SK-N-SH (cell line): Measurements from ENCODE around the gene POTEB3. TPM values are rescaled to one million over a fixed set of nuclear protein-coding genes. Genes with fewer than 3 reads are reported as not detected.
"Not testable (repeated sequence)": the region's sequence is repeated elsewhere in the genome, so short reads cannot be mapped to it uniquely, and the experiment has no call there.

ENCODE experiments used
- CTCF ChIA-PET: fragments of 300-600, 350-600 bp; formaldehyde crosslinking; extraction: SDS; loops from one replicate; lab custom pipeline; 2021; lab: Yijun Ruan, JAX
- POLR2A ChIA-PET: fragments of 350-600 bp; sonication (Branson Sonifier 250); formaldehyde crosslinking; extraction: SDS; loops from one replicate; lab custom pipeline; 2020; ENCODE audit warnings: antibody characterized with exemption, inconsistent platforms; lab: Yijun Ruan, JAX
- DNase-seq: peaks from one replicate; pipeline ENCODE4 v3.0.0; 2012
- H2AFZ ChIP-seq: fragments of 200-600 bp; sonication (generic); 2 replicates; pipeline ENCODE4 v1.8.1; 2016; ENCODE audit warnings: antibody characterized with exemption, mild to moderate bottlenecking, low read depth
- H3F3A ChIP-seq: fragments of 200-600 bp; sonication (generic); replicated peaks from 2 replicates; pipeline ENCODE3; 2016; ENCODE audit warnings: antibody characterized with exemption, mild to moderate bottlenecking; ENCODE audit not compliant: insufficient read depth
- H3K27ac ChIP-seq, 2 experiments: fragments of 200-500 bp in 1 of 2; fragments of 200-600 bp in 1 of 2; sonication (Bioruptor generic) in 1 of 2; sonication (generic), shearing (Covaris generic) in 1 of 2; 2 replicates each; pipeline versions ENCODE4 v1.5.1 to v1.6.1; 2014 to 2016; ENCODE audit warnings: low read depth in 2 of 2, inconsistent platforms in 1 of 2, low read length in 1 of 2, mild to moderate bottlenecking in 1 of 2, mixed read lengths in 1 of 2
- H3K27me3 ChIP-seq: fragments of 200-600 bp; sonication (generic), shearing (Covaris generic); 2 replicates; pipeline ENCODE4 v1.6.1; 2016; ENCODE audit warnings: mixed run types; ENCODE audit not compliant: insufficient read depth
- H3K36me3 ChIP-seq, 2 experiments: fragments of 200-500 bp in 1 of 2; fragments of 200-600 bp in 1 of 2; sonication (Bioruptor generic) in 1 of 2; sonication (generic) in 1 of 2; replicated peaks in 1 of 2; 2 replicates each; pipeline versions ENCODE3 to v1.5.1; 2014 to 2016; ENCODE audit warnings: low read length in 1 of 2, mild to moderate bottlenecking in 1 of 2; ENCODE audit not compliant: insufficient read depth in 2 of 2, control insufficient read depth in 1 of 2
- H3K4me1 ChIP-seq, 2 experiments: fragments of 200-500 bp in 1 of 2; fragments of 200-600 bp in 1 of 2; sonication (Bioruptor generic) in 1 of 2; sonication (generic), shearing (Covaris generic) in 1 of 2; 2 replicates each; pipeline versions ENCODE4 v1.5.1 to v1.6.1; 2014 to 2016; ENCODE audit warnings: low read depth in 1 of 2, low read length in 1 of 2, mixed run types in 1 of 2; ENCODE audit not compliant: insufficient read depth in 2 of 2, control insufficient read depth in 1 of 2
- H3K4me2 ChIP-seq: fragments of 200-600 bp; sonication (generic), shearing (Covaris generic); 2 replicates; pipeline ENCODE4 v1.6.1; 2017; ENCODE audit warnings: mixed run types
- H3K4me3 ChIP-seq, 2 experiments: fragments of 200-500 bp in 1 of 2; fragments of 200-600 bp in 1 of 2; sonication (Bioruptor generic) in 1 of 2; sonication (generic), shearing (Covaris generic) in 1 of 2; 2 replicates each; pipeline versions ENCODE4 v1.5.1 to v1.8.1; 2014 to 2016; ENCODE audit warnings: low read depth in 2 of 2, inconsistent platforms in 1 of 2, low read length in 1 of 2, mild to moderate bottlenecking in 1 of 2, mixed read lengths in 1 of 2, moderate library complexity in 1 of 2
- H3K79me2 ChIP-seq: fragments of 200-600 bp; sonication (generic); 2 replicates; pipeline ENCODE4 v1.8.1; 2017; ENCODE audit warnings: mild to moderate bottlenecking; ENCODE audit not compliant: insufficient read depth
- H3K9ac ChIP-seq: fragments of 200-600 bp; sonication (generic); 2 replicates; pipeline ENCODE4 v1.6.1; 2017; ENCODE audit warnings: mixed run types
- H3K9me2 ChIP-seq: fragments of 200-600 bp; sonication (generic); 2 replicates; pipeline ENCODE4 v1.6.1; 2017; ENCODE audit warnings: mixed run types
- H3K9me3 ChIP-seq: fragments of 200-600 bp; sonication (generic); 2 replicates; pipeline ENCODE4 v1.6.1; 2017; ENCODE audit warnings: mixed run types, mild to moderate bottlenecking, moderate library complexity
- H4K20me1 ChIP-seq: fragments of 200-600 bp; sonication (generic); 2 replicates; pipeline ENCODE4 v1.6.1; 2017; ENCODE audit warnings: mild to moderate bottlenecking, mixed run types; ENCODE audit not compliant: insufficient read depth
- WGBS: methylation state at CpG from one replicate; pipeline ENCODE4 v1.1.6; 2017; ENCODE audit warnings: low lambda C conversion rate; 5-methylcytosine and 5-hydroxymethylcytosine counted together
- polyA plus RNA-seq, 3 experiments: library from polyadenylated mRNA; depleted of rRNA; stranded (reverse); fragments of >200 nt; gene quantifications; 2 replicates each; pipeline ENCODE4 v1.2.3, GENCODE V29; 2012
- small RNA-seq, 7 experiments: library from RNA; depleted of rRNA; stranded (forward); fragments of <200 nt; gene quantifications; one replicate each; pipeline ENCODE3, GENCODE V24; 2012

The POTEB3 gene
- polyA plus RNA-seq, 1 of the 3 experiments (the other 2 are of a cell fraction) = not detected

- H3F3A ChIP-seq, H3K4me3 ChIP-seq, H3K36me3 ChIP-seq, H3K4me1 ChIP-seq, H3K27me3 ChIP-seq, H3K27ac ChIP-seq, H3K9me2 ChIP-seq, H3K4me2 ChIP-seq, H3K9ac ChIP-seq, DNase-seq, H4K20me1 ChIP-seq, POLR2A ChIA-PET, H2AFZ ChIP-seq, H3K79me2 ChIP-seq, CTCF ChIA-PET, H3K9me3 ChIP-seq: not testable (repeated sequence)
- 5% methylated on average over 6 of the region's 18 CpGs for WGBS
These were observed 66.6 kb downstream of the POTEB3 start for GRCh38 chr15:21373682-21374081.

DNA sequence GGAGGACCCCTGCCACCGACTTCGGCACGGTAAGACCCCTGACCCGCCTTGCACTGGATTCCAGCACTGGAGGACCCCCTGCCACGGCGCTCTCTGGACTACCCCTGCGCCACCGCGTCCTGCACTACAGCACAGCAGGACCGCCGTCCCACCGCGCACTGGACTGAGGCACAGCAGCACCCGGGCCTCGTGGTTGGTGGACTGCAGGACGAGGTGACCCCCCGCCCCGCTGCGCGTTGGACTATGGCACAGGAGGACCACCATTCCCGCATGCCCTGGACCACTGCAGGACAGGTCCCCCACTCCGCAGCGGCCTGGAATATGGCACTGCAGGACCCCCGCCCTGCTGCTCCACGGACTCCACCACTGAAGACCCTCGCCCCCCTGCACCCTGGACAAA lies 71.1 kb downstream of the POTEB3 start:
- H3K79me2 ChIP-seq, H3K4me1 ChIP-seq, H4K20me1 ChIP-seq, CTCF ChIA-PET, H3K4me3 ChIP-seq, H3K9me3 ChIP-seq, H3K4me2 ChIP-seq, DNase-seq, H3F3A ChIP-seq, H3K9me2 ChIP-seq, H3K27me3 ChIP-seq, H3K36me3 ChIP-seq, H3K27ac ChIP-seq, H3K9ac ChIP-seq, POLR2A ChIA-PET, H2AFZ ChIP-seq: not testable (repeated sequence)
- WGBS = no CpG with 5 or more reads among the region's 26 CpGs

DNA sequence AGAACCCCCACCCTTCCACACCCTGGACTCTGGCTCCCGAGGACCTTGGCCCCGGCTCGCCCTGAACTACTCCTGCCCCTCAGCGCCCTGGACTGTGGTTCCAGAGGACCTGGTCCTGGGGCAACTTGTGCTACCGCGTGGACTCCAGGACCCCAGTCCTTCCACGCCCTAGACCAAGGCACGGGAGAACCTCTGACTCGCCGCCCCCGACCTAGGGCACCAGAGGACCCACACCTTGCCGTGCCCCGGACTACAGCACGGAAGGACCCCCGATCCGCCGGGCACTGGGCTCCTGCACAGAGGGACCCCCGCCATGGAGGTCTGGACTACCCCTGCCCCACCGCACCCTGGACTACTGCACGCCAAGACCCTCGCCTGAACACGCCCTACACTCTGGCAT lies 71.7 kb downstream of the POTEB3 start:
- H2AFZ ChIP-seq, H3K9me3 ChIP-seq, H3K4me1 ChIP-seq, CTCF ChIA-PET, H4K20me1 ChIP-seq, H3K9ac ChIP-seq, H3K4me2 ChIP-seq, POLR2A ChIA-PET, H3F3A ChIP-seq, DNase-seq, H3K4me3 ChIP-seq, H3K27ac ChIP-seq, H3K79me2 ChIP-seq, H3K9me2 ChIP-seq, H3K27me3 ChIP-seq, H3K36me3 ChIP-seq: not testable (repeated sequence)
- WGBS = 24% methylated on average over 4 of the region's 22 CpGs

Small RNA genes within 50 kb of the gene (small RNA-seq; reads per million reads assigned to genes)
- gene GRAMD4P6 (0 reads per million in 7 experiments), gene MIR3118-3 (0 reads per million in 7 experiments), gene RF00026 (0 reads per million in 7 experiments)
